ENCODE measurements around the gene DBX2.
"Not testable (repeated sequence)": the region's sequence is repeated elsewhere in the genome, so short reads cannot be mapped to it uniquely, and the experiment has no call there.

DBX2 gene

GRCh38 chr12:45010059-45010458, 40.8 kb downstream of the DBX2 start:
- no peak for TF ChIP-seq CTCF (IDR thresholded peaks at IDR 0.05; ENCODE audit: low read depth, low read length)
- H3K4me3 ChIP-seq (ENCODE audit: low read depth, low read length): no peak overlapping the region

GRCh38 chr12:45008211-45008610, 42.7 kb downstream of the DBX2 start:
- no peak for TF ChIP-seq CTCF (IDR thresholded peaks at IDR 0.05; ENCODE audit: low read depth, low read length)
- no peak overlapping the region for H3K4me3 ChIP-seq (ENCODE audit: low read depth, low read length)

- TF ChIP-seq CTCF (IDR thresholded peaks at IDR 0.05; ENCODE audit: low read depth, low read length): no peak
- H3K4me3 ChIP-seq (ENCODE audit: low read depth, low read length): no peak overlapping the region
These were observed 51.5 kb downstream of the DBX2 start for GRCh38 chr12:44999355-44999754.

GRCh38 chr12:44993161-44993560, 57.7 kb downstream of the DBX2 start:
- TF ChIP-seq CTCF (IDR thresholded peaks at IDR 0.05; ENCODE audit: low read depth, low read length): no peak

GRCh38 chr12:44984863-44985262, 66.0 kb downstream of the DBX2 start:
- not testable (repeated sequence) for H3K4me3 ChIP-seq (ENCODE audit: low read depth, low read length)

More at GRCh38 chr12:44993161-44993560, 57.7 kb downstream of the DBX2 start:
- no peak overlapping the region for H3K4me3 ChIP-seq (ENCODE audit: low read depth, low read length)

- H3K4me3 ChIP-seq (ENCODE audit: low read depth, low read length): no peak overlapping the region
- no peak for TF ChIP-seq CTCF (IDR thresholded peaks at IDR 0.05; ENCODE audit: low read depth, low read length)
These were observed 71.0 kb downstream of the DBX2 start for GRCh38 chr12:44979918-44980317.

- H3K4me3 ChIP-seq (ENCODE audit: low read depth, low read length): no peak overlapping the region
- TF ChIP-seq CTCF (IDR thresholded peaks at IDR 0.05; ENCODE audit: low read depth, low read length): no peak
These were observed 74.7 kb downstream of the DBX2 start for GRCh38 chr12:44976246-44976645.

- no peak for TF ChIP-seq CTCF (IDR thresholded peaks at IDR 0.05; ENCODE audit: low read depth, low read length)
- no peak overlapping the region for H3K4me3 ChIP-seq (ENCODE audit: low read depth, low read length)
These were observed 78.0 kb downstream of the DBX2 start for GRCh38 chr12:44972746-44973421.
